H1 (cell line): ENCODE data around the gene PNMA6E. TPM values are rescaled to one million over a fixed set of nuclear protein-coding genes. Genes with fewer than 3 reads are reported as not detected.

Experiments used
- CTCF ChIA-PET: fragments of 300-600 bp; sonication (Branson Sonifier 250); formaldehyde crosslinking; loops from one replicate; lab custom pipeline; 2021; ENCODE audit not compliant: partially characterized antibody; lab: Charles Lee
- POLR2A ChIA-PET: fragments of 300-600 bp; sonication (Branson Sonifier 250); formaldehyde crosslinking; loops from one replicate; lab custom pipeline; 2021; ENCODE audit warnings: inconsistent platforms; ENCODE audit not compliant: partially characterized antibody; lab: Charles Lee
- DNase-seq, 2 experiments: peaks; one replicate each; pipeline versions ENCODE4 v3.0.0 to v3.0.0-alpha.2; 2010 to 2022; ENCODE audit warnings: low spot score in 2 of 2, low read depth in 1 of 2, mixed read lengths in 1 of 2
- FAIRE-seq: peaks from 2 replicates; lab custom pipeline; 2011; peaks lifted over from hg19 to GRCh38; lab: Jason Lieb, UNC
- H2AFZ ChIP-seq: 2 replicates; pipeline ENCODE4 v1.8.1; 2012; ENCODE audit warnings: low read length, inconsistent platforms
- H2AK5ac ChIP-seq: 2 replicates; pipeline ENCODE4 v1.6.1; 2013; ENCODE audit warnings: low read depth, low read length
- H2BK120ac ChIP-seq: replicated peaks from 2 replicates; pipeline ENCODE3; 2013; ENCODE audit warnings: low read depth, low read length, inconsistent platforms
- H2BK12ac ChIP-seq: 2 replicates; pipeline ENCODE4 v1.6.1; 2013; ENCODE audit warnings: low read depth, low read length
- H2BK15ac ChIP-seq: 2 replicates; pipeline ENCODE4 v1.6.1; 2013; ENCODE audit warnings: low read length
- H2BK20ac ChIP-seq: 2 replicates; pipeline ENCODE4 v1.6.1; 2013; ENCODE audit warnings: low read length
- H2BK5ac ChIP-seq: 2 replicates; pipeline ENCODE4 v1.6.1; 2013; ENCODE audit warnings: low read depth, low read length
- H3K14ac ChIP-seq: 2 replicates; pipeline ENCODE4 v1.6.1; 2013; ENCODE audit warnings: inconsistent platforms; ENCODE audit not compliant: insufficient read length
- H3K18ac ChIP-seq: 2 replicates; pipeline ENCODE4 v1.6.1; 2013; ENCODE audit warnings: low read length; ENCODE audit errors: extremely low read depth
- H3K23ac ChIP-seq: 2 replicates; pipeline ENCODE4 v1.6.1; 2013; ENCODE audit warnings: inconsistent platforms; ENCODE audit not compliant: insufficient read length
- H3K23me2 ChIP-seq: 2 replicates; pipeline ENCODE4 v1.6.1; 2013; ENCODE audit warnings: low read depth, low read length
- H3K27ac ChIP-seq: 2 replicates; pipeline ENCODE4 v1.6.1; 2011; ENCODE audit warnings: low read depth, low read length, inconsistent platforms
- H3K27me3 ChIP-seq, 4 experiments: replicated peaks in 1 of 4; 1 replicate in 1 of 4; 2 replicates in 3 of 4; pipeline versions ENCODE4 v1.6.1 to v1.8.1; 2011 to 2013; ENCODE audit warnings: low read length in 3 of 4, mild to moderate bottlenecking in 3 of 4, inconsistent platforms in 2 of 4, mixed read lengths in 2 of 4, moderate library complexity in 1 of 4; ENCODE audit not compliant: control insufficient read depth in 3 of 4, insufficient read depth in 3 of 4; ENCODE audit errors: extremely low read depth in 1 of 4
- H3K36me3 ChIP-seq, 4 experiments: 2 replicates each; pipeline versions ENCODE4 v1.6.1 to v1.8.1; 2011 to 2013; ENCODE audit warnings: mild to moderate bottlenecking in 4 of 4, low read length in 3 of 4, moderate library complexity in 2 of 4, control low read depth in 1 of 4, inconsistent platforms in 1 of 4; ENCODE audit not compliant: insufficient read depth in 4 of 4, control insufficient read depth in 2 of 4
- H3K4ac ChIP-seq: replicated peaks from 2 replicates; pipeline ENCODE3; 2013; ENCODE audit warnings: low read length, low read depth, mixed read lengths, inconsistent platforms; ENCODE audit not compliant: insufficient read length
- H3K4me1 ChIP-seq, 4 experiments: replicated peaks in 1 of 4; 1 replicate in 1 of 4; 2 replicates in 3 of 4; pipeline versions ENCODE4 v1.6.1 to v1.8.1; 2011 to 2013; ENCODE audit warnings: low read length in 3 of 4, inconsistent platforms in 2 of 4, mixed read lengths in 1 of 4; ENCODE audit not compliant: insufficient read depth in 4 of 4, control insufficient read depth in 3 of 4
- H3K4me2 ChIP-seq, 2 experiments: 2 replicates each; pipeline versions ENCODE4 v1.6.1 to v1.8.1; 2011 to 2013; ENCODE audit warnings: low read depth in 2 of 2, low read length in 2 of 2, control low read depth in 1 of 2, inconsistent platforms in 1 of 2, mild to moderate bottlenecking in 1 of 2; ENCODE audit not compliant: insufficient read depth in 1 of 2
- H3K4me3 ChIP-seq, 4 experiments: fragments of 200-600, 300-600 bp in 1 of 4; sonication (generic), shearing (Covaris generic), sonication (Bioruptor Twin) in 1 of 4; 2 replicates each; pipeline versions ENCODE4 v1.5.1 to v1.8.1; 2011 to 2016; ENCODE audit warnings: low read length in 4 of 4, low read depth in 3 of 4, control low read depth in 2 of 4, inconsistent platforms in 2 of 4, mild to moderate bottlenecking in 2 of 4, mixed read lengths in 1 of 4, moderate library complexity in 1 of 4; ENCODE audit not compliant: insufficient read depth in 2 of 4; ENCODE audit errors: extremely low read depth in 1 of 4
- H3K56ac ChIP-seq: replicated peaks from 2 replicates; pipeline ENCODE3; 2013; ENCODE audit warnings: low read depth, mild to moderate bottlenecking, mixed read lengths, low read length, inconsistent platforms; ENCODE audit not compliant: insufficient read length
- H3K79me1 ChIP-seq: 2 replicates; pipeline ENCODE4 v1.6.1; 2013; ENCODE audit warnings: low read depth, low read length, control low read depth
- H3K79me2 ChIP-seq, 2 experiments: 2 replicates each; pipeline versions ENCODE4 v1.6.1 to v1.8.1; 2012 to 2013; ENCODE audit warnings: low read length in 2 of 2, mild to moderate bottlenecking in 2 of 2, inconsistent platforms in 1 of 2; ENCODE audit not compliant: insufficient read depth in 2 of 2, control insufficient read depth in 1 of 2
- H3K9ac ChIP-seq, 4 experiments: replicated peaks in 1 of 4; 1 replicate in 1 of 4; 2 replicates in 3 of 4; pipeline versions ENCODE4 v1.6.1 to v1.8.1; 2011 to 2013; ENCODE audit warnings: low read depth in 3 of 4, low read length in 3 of 4, control low read depth in 2 of 4, mild to moderate bottlenecking in 2 of 4, moderate library complexity in 2 of 4, inconsistent platforms in 1 of 4; ENCODE audit errors: extremely low read depth in 1 of 4
- H3K9me3 ChIP-seq, 2 experiments: 2 replicates each; pipeline versions ENCODE4 v1.6.1 to v1.8.1; 2012 to 2013; ENCODE audit warnings: mild to moderate bottlenecking in 2 of 2, moderate library complexity in 2 of 2, control low read depth in 1 of 2, inconsistent platforms in 1 of 2, low read depth in 1 of 2, low read length in 1 of 2, mixed read lengths in 1 of 2; ENCODE audit not compliant: insufficient read depth in 2 of 2
- H4K20me1 ChIP-seq, 2 experiments: replicated peaks in 1 of 2; 2 replicates each; pipeline versions ENCODE3 to v1.8.1; 2011 to 2013; ENCODE audit warnings: inconsistent platforms in 2 of 2, low read length in 2 of 2, mild to moderate bottlenecking in 1 of 2; ENCODE audit not compliant: insufficient read depth in 2 of 2, control insufficient read depth in 1 of 2
- H4K5ac ChIP-seq: 2 replicates; pipeline ENCODE4 v1.6.1; 2013; ENCODE audit warnings: low read length, low read depth, mixed read lengths, inconsistent platforms; ENCODE audit not compliant: insufficient read length
- H4K8ac ChIP-seq: 2 replicates; pipeline ENCODE4 v1.8.0; 2013; ENCODE audit warnings: mild to moderate bottlenecking, moderate library complexity, low read length, inconsistent platforms; ENCODE audit not compliant: insufficient read depth; ENCODE audit errors: extremely low read depth
- H4K91ac ChIP-seq: replicated peaks from 2 replicates; pipeline ENCODE3; 2013; ENCODE audit warnings: low read length, mixed read lengths, inconsistent platforms; ENCODE audit not compliant: insufficient read length
- CBX5 ChIP-seq: fragments of 300-800, 300-1000 bp; sonication (generic); IDR thresholded peaks from 2 replicates; pipeline ENCODE4 v1.7.1; 2016; ENCODE audit warnings: antibody characterized with exemption, low read length, low read depth
- CTCF ChIP-seq, 3 experiments: IDR thresholded peaks; 1 replicate in 2 of 3; 2 replicates in 1 of 3; pipeline versions ENCODE4 v1.5.1 to v1.6.1; 2011; ENCODE audit warnings: low read length in 3 of 3, mild to moderate bottlenecking in 3 of 3, inconsistent platforms in 2 of 3, low read depth in 1 of 3, moderate library complexity in 1 of 3; ENCODE audit not compliant: insufficient read depth in 1 of 3; ENCODE audit errors: control extremely low read depth in 1 of 3
- KDM1A ChIP-seq: fragments of 200-600, 300-600 bp; sonication (generic); IDR thresholded peaks from 2 replicates; pipeline ENCODE4 v1.7.1; 2016; ENCODE audit warnings: mild to moderate bottlenecking, low read length, borderline replicate concordance
- PHF8 ChIP-seq: fragments of 200-600 bp; sonication (generic); conservative IDR thresholded peaks from 2 replicates; pipeline ENCODE4 v1.7.1; 2012; ENCODE audit warnings: low read depth, mild to moderate bottlenecking, inconsistent platforms, low read length, moderate library complexity
- POU5F1 ChIP-seq: IDR thresholded peaks from 2 replicates; pipeline ENCODE4 v1.6.1; 2011; ENCODE audit warnings: low read depth, mild to moderate bottlenecking, low read length, moderate library complexity
- WGBS, 2 experiments: shearing (Covaris generic) in 1 of 2; methylation state at CpG; one replicate each; pipeline versions ENCODE4 v1.1.6 to v1.1.7; 2013 to 2015; ENCODE audit warnings: low lambda C conversion rate in 2 of 2, mixed read lengths in 2 of 2, inconsistent platforms in 1 of 2, low coverage in 1 of 2, missing lambda C conversion rate in 1 of 2; ENCODE audit not compliant: insufficient replicate concordance in 2 of 2, insufficient coverage in 1 of 2, insufficient read length in 1 of 2; ENCODE audit errors: extremely low coverage in 1 of 2, missing lambda C conversion rate in 1 of 2; 5-methylcytosine and 5-hydroxymethylcytosine counted together
- polyA plus RNA-seq, 7 experiments: library from polyadenylated mRNA; depleted of rRNA in 3 of 7; stranded (reverse) in 5 of 7; unstranded in 2 of 7; fragments of >200 nt in 5 of 7; fragments of 200-250 nt in 2 of 7; gene quantifications; 1 replicate in 5 of 7; 2 replicates in 1 of 7; 4 replicates in 1 of 7; pipeline versions ENCODE4 v1.2.1 to v1.2.3, GENCODE V29; 2011 to 2013; ENCODE audit warnings: missing spikeins in 2 of 7, mixed read lengths in 2 of 7
- total RNA-seq: library from RNA; stranded (reverse); fragmentation: NEBNext Ultra II Directional; extraction: Animal tissue kit (Norgen Biotek cat#: 25700); gene quantifications from 2 replicates; pipeline ENCODE4 v1.2.1, GENCODE V29; 2021

The PNMA6E gene
- total and polyA plus RNA-seq, 2 of the 8 experiments (the other 6 are each of a cell fraction or from before 2014, with no cell fraction given) = not detected

- H3K79me1 ChIP-seq = no peaks in the 10 kb centered on the region
- no CpG with 5 or more reads among the region's 4 CpGs for WGBS, 2 experiments
- no peak overlapping the region for H2BK120ac ChIP-seq
- H4K91ac ChIP-seq = no peak overlapping the region
- H4K5ac ChIP-seq = no peak overlapping the region
- H3K9me3 ChIP-seq = peaks cover 0 to 5% of the 10 kb centered on the region in 2 experiments; a peak in 1 of 4 replicates
- H3K9ac ChIP-seq = no peak overlapping the region
- H3K79me2 ChIP-seq = no peaks in the 10 kb centered on the region
- H3K36me3 ChIP-seq = no peaks in the 10 kb centered on the region
- H4K20me1 ChIP-seq = peaks cover 0 to 2% of the 10 kb centered on the region in 2 experiments
- ChIA-PET POLR2A (no interaction called here), CTCF (no interaction called here)
- peaks cover 14% of the 10 kb centered on the region; the same call in 1 of the 2 replicates for H3K23me2 ChIP-seq
- no peak overlapping the region for H3K4ac ChIP-seq
- H2AK5ac ChIP-seq = no peak overlapping the region
- H3K23ac ChIP-seq = no peak overlapping the region
- H4K8ac ChIP-seq = no peak overlapping the region
- H2BK15ac ChIP-seq = no peak overlapping the region
- no peak overlapping the region for H3K14ac ChIP-seq
- no peak for FAIRE-seq
- no peaks in the 10 kb centered on the region for H3K27me3 ChIP-seq
- H3K27ac ChIP-seq = no peak overlapping the region
- H2BK5ac ChIP-seq = no peak overlapping the region
- DNase-seq = no peak
- H3K4me1 ChIP-seq = peaks cover 0 to 6% (median 1%) of the 10 kb centered on the region in 4 experiments; a peak in 1 of 7 replicates
- no peak overlapping the region for H3K18ac ChIP-seq
- no peak overlapping the region for H3K4me3 ChIP-seq
- no peak overlapping the region for H3K4me2 ChIP-seq
- no peak overlapping the region for H2AFZ ChIP-seq
- H2BK20ac ChIP-seq = no peak overlapping the region
- TF ChIP-seq CTCF (IDR thresholded peaks at IDR 0.05; ENCODE audit: control extremely low read depth in 1 of 3, insufficient read depth in 1 of 3, low read depth in 1 of 3, low read length in 3 of 3) (no peak), CBX5 (no peak), KDM1A (no peak), POU5F1 (no peak), PHF8 (no peak)
- H3K56ac ChIP-seq = no peak overlapping the region
- H2BK12ac ChIP-seq = no peak overlapping the region
Measured at GRCh38 chrX:153378607-153379006, 22.5 kb downstream of the PNMA6E start.
